Astrocyte of the spinal cord (primary cell): Measurements from ENCODE around the gene F2.

Source experiments
- DNase-seq: peaks from one replicate; pipeline ENCODE4 v3.0.0; 2011; ENCODE audit warnings: low read depth, low spot score
- H3K4me3 ChIP-seq: 2 replicates; pipeline ENCODE4 v1.5.1; 2011; ENCODE audit warnings: low read depth, mild to moderate bottlenecking, low read length, moderate library complexity
- in situ Hi-C: cut with HindIII; loops from 2 replicates; pipeline ENCODE4 v1.10.0; 2017; ENCODE audit warnings: low sequenced_read_pairs
- TF ChIP-seq, protein P1 (sequence below): IDR thresholded peaks from 2 replicates; pipeline ENCODE4 v1.5.1; 2012; ENCODE audit warnings: low read depth, mild to moderate bottlenecking, low read length, inconsistent platforms

The F2 gene

DNA sequence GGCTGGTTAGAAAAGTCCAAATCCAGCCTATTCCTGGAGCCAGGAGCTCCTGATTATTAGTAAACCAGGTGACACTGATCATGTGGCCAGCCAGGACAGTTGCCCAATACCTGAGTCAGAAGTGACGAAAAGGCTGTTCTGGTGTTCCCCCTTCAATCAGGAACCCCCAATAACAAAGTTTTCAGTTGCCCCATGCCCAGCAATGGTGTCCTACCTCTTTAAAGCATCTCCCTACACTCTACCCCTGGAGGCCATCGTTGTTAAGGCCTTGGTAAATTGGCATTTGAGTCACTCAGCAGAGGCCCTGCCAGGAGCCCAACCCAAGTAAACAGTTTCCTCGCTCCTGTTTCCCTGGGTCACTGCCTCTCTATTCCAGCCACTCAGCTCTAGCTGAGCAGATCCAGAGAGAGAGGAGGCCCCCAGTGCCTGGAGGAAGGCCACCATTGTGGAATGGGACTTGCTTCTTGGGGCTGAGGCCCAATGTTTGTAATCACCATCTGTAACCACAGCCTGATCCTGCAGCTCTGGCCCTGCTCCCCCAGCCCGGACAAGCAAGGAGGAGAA, 43.6 kb upstream of the F2 start:
- H3K4me3 ChIP-seq, result no peak overlapping the region
- in situ Hi-C loops, result no loop called here
- peak; percentile 69 for DNase-seq
- TF ChIP-seq, protein P1, sequence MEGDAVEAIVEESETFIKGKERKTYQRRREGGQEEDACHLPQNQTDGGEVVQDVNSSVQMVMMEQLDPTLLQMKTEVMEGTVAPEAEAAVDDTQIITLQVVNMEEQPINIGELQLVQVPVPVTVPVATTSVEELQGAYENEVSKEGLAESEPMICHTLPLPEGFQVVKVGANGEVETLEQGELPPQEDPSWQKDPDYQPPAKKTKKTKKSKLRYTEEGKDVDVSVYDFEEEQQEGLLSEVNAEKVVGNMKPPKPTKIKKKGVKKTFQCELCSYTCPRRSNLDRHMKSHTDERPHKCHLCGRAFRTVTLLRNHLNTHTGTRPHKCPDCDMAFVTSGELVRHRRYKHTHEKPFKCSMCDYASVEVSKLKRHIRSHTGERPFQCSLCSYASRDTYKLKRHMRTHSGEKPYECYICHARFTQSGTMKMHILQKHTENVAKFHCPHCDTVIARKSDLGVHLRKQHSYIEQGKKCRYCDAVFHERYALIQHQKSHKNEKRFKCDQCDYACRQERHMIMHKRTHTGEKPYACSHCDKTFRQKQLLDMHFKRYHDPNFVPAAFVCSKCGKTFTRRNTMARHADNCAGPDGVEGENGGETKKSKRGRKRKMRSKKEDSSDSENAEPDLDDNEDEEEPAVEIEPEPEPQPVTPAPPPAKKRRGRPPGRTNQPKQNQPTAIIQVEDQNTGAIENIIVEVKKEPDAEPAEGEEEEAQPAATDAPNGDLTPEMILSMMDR, result no peak

DNA sequence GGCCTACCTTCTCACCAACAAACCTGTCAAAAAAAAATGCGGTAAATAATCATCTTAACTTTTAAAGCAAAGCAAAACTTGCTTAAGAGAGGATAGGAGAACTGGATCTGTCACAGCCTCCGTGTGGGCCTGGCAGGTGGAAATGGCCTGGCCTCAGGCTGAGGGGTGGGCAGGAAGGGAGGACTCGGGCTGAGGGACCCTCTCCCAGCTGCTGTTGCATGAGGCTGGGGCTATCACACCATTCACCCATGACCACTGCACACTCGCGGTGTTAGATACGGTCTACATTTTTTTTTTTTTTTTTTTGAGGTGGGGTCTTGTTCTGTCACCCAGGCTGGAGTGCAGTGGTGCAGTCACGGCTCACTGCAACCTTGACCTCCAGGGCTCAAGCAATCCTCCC, 43.1 kb upstream of the F2 start:
- H3K4me3 ChIP-seq, result no peak overlapping the region
- in situ Hi-C loops, result no loop called here

DNA sequence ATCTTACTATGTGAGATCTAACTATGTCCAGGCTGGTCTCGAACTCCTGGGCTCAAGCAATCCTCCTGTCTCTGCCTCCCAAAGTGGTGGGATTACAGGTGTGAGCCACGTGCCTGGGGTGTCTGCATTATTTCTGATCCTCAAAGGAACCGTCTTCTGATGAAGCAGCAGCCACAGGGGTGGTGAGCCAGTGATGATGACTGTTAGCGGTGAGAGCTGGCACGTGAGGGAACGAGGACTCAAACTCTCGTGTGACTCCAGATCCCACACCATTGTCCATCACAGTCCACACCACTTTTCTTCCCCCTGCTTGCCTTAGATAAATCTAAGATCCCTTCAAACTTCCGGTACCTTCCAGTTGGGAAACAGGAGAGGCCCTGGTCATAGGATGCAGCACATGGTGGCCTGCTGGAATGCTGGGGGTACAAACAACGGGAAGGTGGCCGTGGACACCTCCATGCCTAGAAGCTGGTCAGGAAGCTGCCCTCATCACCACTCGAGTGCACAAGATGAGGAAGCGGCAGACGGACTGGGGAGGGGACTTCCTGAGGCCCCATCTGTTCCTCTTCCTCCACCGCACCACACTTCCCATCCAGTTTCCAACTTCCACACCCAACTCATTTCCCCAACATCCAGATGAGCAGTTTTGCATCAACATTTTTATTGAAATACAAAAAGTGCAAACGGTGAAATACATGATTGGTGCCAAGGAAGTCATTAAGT, 42.4 kb upstream of the F2 start:
- TF ChIP-seq, protein P1, result no peak
- DNase-seq, result no peak
- in situ Hi-C loops, result no loop called here
- H3K4me3 ChIP-seq, result no peak overlapping the region

More for the DNA sequence above, 43.1 kb upstream of the F2 start:
- DNase-seq, result no peak
- TF ChIP-seq, protein P1, result no peak

DNA sequence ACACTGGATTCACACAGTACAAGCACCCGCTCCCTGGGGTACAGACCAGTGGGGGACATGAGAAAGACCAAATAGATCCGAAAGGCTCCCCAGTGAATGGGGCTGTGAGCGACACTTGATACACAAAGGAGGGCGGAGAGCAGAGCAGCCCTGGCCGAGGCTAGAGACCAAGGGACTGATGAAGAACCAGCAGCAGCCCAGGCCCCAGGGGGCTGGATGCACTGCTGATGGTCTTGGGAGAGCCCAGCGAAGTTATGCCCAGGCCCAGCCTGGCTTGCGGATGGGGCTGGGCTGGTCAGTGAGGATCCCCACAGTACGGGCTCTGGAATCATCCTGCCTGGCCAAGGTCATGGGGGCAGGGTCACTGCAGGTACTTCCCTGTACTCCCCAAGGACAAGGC, 41.8 kb upstream of the F2 start:
- no peak for DNase-seq

DNA sequence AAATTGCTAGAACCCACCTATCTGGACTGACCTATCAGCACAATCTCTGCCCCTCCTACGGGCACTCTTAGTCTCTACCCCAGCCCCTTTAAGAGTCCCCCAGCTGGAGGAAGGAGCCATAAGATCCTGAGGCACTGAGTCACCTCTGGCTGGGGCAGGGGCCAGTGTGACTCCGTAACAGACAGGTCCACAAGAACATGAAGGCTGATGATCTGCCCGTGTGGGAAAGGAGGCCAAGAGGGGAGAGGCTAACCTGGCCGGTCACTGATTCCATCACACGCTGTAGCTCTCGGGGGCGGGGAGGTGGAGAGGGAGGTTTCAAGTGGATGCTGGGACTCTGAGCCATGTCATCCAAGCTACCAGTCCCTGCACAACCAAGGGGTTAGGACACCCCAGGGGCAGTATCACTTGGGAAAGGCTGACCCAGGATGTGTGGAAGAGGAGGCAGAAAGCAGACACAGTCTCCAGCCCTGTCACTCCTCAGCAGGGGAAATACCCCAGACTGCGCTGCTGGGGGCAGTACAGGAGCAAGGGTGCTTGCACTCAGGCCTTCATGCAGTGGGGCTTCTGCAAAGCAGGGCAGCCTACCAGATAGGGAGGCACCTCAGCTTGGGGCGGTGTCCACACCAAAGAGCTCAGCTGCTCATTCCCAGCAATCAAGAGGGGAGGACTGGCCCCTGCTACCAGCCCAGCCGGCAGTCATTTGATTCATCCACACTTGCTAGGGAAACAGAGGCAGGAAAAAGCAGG, 40.8 kb upstream of the F2 start:
- no peak for DNase-seq
- in situ Hi-C loops, result no loop called here
- TF ChIP-seq, protein P1, result no peak
- no peak overlapping the region for H3K4me3 ChIP-seq

More for the DNA sequence above, 41.8 kb upstream of the F2 start:
- H3K4me3 ChIP-seq, result no peak overlapping the region
- in situ Hi-C loops, result no loop called here
- TF ChIP-seq, protein P1, result no peak

DNA sequence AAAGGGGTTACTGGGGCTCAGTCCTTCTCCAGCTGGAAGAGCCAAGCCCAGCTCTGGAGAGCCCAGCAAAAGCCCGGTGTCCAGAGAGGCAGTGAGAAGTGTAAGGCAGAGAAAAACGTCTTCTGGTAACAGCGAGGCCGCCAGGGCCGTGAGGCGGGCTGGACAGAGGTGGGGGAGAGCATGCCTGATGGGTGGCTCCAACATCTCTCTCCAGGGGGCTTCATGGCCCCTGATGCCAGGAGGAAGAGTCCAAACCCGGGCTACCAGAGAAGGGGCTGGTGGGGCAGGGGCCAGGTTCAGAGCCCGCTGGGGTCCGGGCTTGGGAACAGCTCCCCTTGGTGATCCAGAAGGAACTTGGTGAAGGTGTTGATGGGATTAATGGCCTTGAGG, 40.3 kb upstream of the F2 start:
- DNase-seq, result no peak
- in situ Hi-C loops, result no loop called here
- TF ChIP-seq, protein P1, result no peak
- H3K4me3 ChIP-seq, result no peak overlapping the region
